PFSK-1 (cell line): Measurements from ENCODE around the gene CYLD.

Experiments
- REST ChIP-seq, 2 experiments: IDR thresholded peaks; 2 replicates each; pipeline versions ENCODE4 v1.6.1 to v1.8.0; 2011 to 2012; ENCODE audit warnings: low read depth in 2 of 2, low read length in 2 of 2, control low read depth in 1 of 2, inconsistent platforms in 1 of 2, mild to moderate bottlenecking in 1 of 2, moderate library complexity in 1 of 2; ENCODE audit not compliant: insufficient read depth in 1 of 2
- TAF1 ChIP-seq: IDR thresholded peaks from 2 replicates; pipeline ENCODE4 v1.6.1; 2012; ENCODE audit warnings: low read length, control low read depth, borderline replicate concordance; ENCODE audit not compliant: insufficient read depth

GRCh38 chr16:50692644-50692998 is 49.3 kb upstream of the CYLD start:
- TF ChIP-seq REST (IDR thresholded peaks at IDR 0.05; ENCODE audit: insufficient read depth in 1 of 2, low read depth in 2 of 2, low read length in 2 of 2) (no peak), TAF1 (no peak)
